Hematopoietic multipotent progenitor cell treated with erythropoietin and hydrocortisone succinate and interleukin-3 and kit ligand, for 4 days (in vitro differentiated cells): ENCODE data around the gene GUCD1.
"Not testable (repeated sequence)": the region's sequence is repeated elsewhere in the genome, so short reads cannot be mapped to it uniquely, and the experiment has no call there.

Experiments used
- DNase-seq: peaks from one replicate; pipeline ENCODE4 v3.0.0-alpha.2; 2015

GUCD1 gene

GRCh38 chr22:24563246-24563645, 8.3 kb upstream of the GUCD1 start:
- DNase-seq: no peak

GRCh38 chr22:24559471-24559870, 4.5 kb upstream of the GUCD1 start:
- no peak for DNase-seq

GRCh38 chr22:24555165-24556039, 464 bp upstream of the GUCD1 start, which contains the start of gene SNRPD3:
Gene SNRPD3, plus strand, starts transcription at chr22:24555999. Its CDS starts 1,676 bp downstream, at chr22:24557675.
- DNase-seq: peak; percentile 100

DNA sequence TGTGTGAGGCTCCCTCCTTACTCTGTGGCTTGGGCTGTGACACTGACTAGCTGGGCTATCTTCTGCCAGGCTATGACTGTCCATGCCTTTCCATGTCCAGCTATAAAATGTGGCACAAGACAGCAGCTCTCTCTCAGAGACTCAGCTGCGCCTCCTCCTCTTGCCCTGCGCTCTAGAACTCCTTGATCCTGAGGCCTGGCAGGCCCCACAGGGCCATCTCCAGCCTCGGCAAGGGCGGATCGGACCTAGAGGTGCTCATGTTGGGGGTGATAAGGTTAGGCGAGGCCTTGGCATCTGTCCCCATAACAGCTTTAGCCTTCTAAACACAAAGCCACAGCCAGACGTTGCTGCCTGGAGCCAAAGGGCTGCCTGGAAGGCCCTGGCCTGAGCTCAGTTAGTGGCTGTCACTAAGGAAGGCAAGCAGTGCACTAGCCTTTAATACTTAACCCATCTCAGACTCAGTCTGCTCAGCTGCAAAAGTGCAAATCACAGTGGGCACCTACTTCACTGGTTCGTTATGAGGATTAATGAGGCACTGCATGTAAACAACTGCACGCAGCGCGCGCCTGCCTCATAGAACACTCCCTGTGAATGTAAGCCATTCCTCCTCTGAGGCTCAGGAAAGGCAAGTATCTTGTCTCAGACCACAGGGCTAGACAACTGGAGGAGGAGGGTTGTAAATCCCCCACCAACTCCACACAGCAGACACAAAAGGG, 1.2 kb downstream of the GUCD1 start:
- DNase-seq: peak; percentile 93

- not testable (repeated sequence) for DNase-seq
Measured at GRCh38 chr22:24552503-24553286, 2.2 kb downstream of the GUCD1 start.

- DNase-seq: peak; percentile 73
Measured at GRCh38 chr22:24550902-24551435, 4.0 kb downstream of the GUCD1 start.

DNA sequence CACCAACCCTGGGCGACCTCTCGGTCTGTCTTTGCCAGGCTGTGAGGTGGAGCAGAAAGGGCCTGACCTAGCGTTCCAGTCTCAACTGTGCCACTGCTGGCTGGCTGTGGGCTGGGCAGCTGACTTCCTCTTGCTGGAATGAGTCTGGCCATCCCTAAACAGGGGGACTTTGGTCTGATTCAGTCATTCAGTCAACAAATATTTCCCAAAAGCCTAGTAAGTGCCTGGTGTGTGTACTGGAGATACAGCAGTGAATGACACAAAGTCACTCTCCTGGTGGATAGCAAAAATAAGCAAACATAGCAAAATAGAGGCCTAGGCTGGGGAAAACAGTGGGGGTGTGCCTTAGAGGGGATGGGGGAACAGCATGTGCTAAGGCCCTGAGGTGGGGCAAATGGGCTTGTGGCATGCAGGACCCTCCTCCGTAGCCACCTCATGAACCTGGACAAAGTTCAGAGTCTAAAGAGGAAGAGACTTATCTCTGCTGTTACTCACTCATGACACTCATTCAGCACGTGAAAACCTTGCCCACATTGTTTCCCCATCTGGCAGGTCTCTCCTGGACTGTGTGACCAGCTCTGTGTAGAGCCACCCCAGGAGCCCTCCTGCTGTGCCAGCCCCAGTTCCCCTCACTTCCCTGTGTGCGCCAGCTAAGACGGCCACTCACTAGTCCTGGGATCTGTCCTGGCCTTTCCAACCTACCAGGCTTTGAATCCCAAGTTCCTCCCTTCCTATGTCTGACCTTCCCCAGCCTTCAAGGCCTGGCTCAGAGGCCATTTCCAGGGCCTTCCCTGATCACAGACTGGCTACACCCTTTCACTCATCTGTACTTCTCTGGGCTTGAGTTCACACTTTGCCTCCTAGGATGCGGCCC, 4.7 kb downstream of the GUCD1 start:
- peak; percentile 51 for DNase-seq

- no peak for DNase-seq
Measured at GRCh38 chr22:24548812-24549211, 6.1 kb downstream of the GUCD1 start.

- DNase-seq: no peak
Measured at GRCh38 chr22:24543679-24544243, 11.2 kb downstream of the GUCD1 start.

DNA sequence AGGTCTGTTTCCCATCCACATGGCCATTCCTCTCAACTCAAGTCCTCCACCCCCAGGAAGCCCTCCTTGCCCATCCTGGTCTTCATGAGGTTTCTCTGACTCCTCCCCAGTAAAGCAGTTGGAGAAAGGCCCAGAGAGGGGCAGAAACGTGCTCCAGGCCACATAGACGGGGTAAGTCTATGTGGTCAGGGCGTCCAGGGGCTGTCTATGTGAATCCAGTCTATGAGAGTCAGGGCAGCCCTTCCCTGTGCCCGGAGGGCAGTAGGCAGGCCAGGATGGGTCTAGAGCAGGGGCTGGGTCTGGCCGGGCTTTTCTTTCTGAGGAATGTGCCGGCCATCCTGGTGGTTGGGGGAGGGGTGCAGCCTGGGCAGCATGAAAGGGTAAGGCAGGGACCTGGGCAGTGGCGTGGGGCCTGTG, 11.7 kb downstream of the GUCD1 start:
- DNase-seq: no peak

DNA sequence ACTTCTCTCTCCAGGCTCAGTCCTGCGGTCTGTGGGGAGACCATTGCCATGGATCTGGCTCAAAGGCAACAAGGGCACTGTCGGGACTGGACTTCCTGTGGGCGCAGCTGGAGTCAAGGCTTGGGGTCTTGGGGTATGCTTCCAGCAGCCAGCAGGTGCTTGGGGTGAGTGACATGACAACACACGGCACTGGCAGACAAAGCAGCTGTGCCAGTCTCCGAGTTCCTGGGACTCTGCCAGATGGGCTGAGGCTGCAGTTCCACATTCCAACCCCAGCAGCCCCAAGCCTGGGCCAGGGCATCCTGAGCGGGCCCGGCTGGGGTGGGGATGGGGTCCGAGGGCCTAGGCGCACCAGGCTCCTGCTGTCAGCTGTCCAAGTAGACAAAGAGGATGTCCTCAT, 12.3 kb downstream of the GUCD1 start:
- peak; percentile 54 for DNase-seq

DNA sequence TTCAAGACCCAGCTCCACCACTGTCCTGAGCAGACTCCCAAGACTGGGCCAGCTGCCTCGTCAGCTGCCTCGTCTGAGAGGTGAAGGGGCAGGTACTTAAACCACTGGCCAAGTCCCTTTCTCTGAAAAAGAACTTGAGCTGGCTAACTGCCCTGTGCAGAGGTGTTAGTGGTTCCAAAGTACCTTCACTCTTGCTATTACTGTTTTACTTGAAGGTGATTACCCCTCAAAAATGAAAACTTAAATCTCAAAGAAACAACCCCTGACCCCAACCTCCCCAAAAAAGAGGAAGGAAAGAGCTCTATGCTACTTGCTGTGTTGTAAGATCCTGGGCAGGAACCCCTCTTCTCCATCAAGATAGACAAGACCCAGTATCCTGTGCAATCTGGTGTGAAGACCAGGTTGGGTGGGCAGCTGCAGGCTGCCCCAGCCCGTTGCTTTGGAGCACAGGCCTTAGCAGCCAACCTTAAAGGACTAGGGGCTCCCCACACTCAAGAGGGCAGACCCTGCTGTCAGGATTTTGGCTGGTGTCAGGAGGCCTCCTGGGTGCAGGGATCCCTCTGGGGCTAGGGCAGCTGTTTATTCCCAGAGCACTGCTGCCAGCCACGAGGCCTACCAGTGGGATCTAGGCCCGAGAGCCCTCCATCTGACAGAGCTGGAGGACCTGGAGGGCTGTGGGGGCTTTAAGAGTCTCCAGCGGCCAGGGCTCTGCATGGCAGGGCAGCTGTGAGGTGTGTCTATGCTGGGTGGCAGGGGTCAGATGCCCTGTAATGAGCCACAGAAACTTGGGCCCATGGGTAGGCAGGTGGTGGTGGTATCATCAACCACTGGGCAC, 13.0 kb downstream of the GUCD1 start:
- peak; percentile 82 for DNase-seq

GRCh38 chr22:24540470-24540869, 14.5 kb downstream of the GUCD1 start:
- no peak for DNase-seq

GRCh38 chr22:24536089-24536488, 18.8 kb downstream of the GUCD1 start:
- DNase-seq: no peak

GRCh38 chr22:24535348-24535747, 19.6 kb downstream of the GUCD1 start:
- DNase-seq: no peak

GRCh38 chr22:24532075-24532474, 22.9 kb downstream of the GUCD1 start:
- DNase-seq: no peak

- DNase-seq: not testable (repeated sequence)
Measured at GRCh38 chr22:24530968-24531367, 24.0 kb downstream of the GUCD1 start.

DNA sequence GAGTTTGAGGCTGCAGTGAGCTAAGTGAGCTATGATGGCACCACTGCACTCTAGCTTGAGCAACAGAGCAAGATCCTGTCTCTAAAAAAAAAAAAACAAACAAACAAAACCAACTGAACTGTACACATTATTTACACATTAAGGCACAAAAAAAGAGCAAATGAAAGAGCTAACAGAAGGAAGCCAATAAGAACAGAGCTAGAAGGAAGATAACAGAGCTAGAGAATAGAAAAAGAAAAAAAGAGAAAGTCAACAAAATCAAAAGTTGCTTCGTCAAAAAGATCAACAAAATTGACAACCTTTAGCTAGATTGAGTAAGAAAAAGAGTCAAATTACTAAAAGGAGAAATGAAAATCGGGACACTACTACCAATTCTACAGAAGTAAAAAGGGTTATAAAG, 25.0 kb downstream of the GUCD1 start:
- no peak for DNase-seq

- DNase-seq: no peak
Measured at GRCh38 chr22:24526191-24526590, 28.7 kb downstream of the GUCD1 start.

DNA sequence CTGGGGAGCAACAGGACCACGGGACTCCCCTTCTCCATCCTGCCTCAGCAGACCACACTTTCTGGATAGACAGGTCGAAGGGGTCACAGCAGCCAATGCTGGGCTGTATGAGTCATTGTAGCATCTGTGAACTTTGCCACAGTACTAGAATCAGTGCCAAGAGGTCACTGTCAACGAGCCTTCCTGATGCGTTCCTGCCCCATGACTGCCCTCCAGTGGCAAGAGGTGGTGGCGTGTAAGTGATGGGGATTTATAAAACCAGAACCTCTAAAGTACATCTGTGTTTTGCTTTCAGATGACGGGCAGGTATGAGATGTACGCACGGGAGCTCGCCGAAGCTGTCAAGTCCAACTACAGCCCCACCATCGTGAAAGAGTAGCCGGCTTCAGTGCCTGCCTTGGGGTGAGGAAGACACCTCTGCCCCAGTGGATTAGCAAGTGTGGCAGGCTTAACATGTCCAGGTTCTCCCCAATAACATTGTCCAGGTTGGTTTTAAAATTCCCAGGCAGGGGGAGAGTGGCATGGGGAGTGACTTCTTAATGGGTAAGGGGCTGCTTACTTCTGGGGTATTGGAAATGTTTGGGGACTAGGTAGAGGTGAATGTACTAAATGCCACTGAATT, 29.4 kb downstream of the GUCD1 start:
- peak; percentile 91 for DNase-seq
